ENCODE measurements around the gene GFPT1.

DNA sequence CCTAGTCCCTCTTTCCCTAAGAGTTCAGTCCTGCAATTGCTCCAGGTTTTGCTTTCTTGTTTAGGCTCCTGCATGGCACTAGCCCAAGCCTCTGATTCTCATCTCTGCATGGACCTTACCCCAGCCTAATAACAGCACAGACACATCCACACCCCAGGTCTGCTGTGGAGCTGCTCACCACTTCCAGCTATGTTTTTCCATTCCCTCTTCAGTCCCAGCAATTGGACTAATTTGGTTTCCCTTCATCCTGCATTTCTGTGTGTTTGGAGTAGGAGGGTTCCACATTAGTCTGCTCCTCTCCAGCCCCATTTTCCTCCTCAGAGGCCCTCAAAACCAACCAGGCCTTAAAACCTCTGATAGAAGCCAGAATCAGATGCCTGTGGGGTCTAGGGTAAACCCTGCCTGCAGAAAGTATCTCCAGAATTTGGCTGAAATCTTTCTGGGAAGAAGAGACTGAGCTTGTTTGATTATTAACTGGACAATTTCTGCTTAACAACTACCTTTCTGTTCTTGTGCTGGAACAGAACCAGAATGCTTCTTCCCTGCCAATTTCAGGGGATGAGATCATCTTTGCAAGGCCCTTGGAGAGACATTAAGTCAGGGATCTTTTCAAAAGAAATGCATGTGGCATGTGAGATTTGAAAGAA is 95.9 kb downstream of the GFPT1 start:
- TF ChIP-seq EP300 (IDR thresholded peaks at IDR 0.05): no peak
- TF ChIP-seq, protein P1, sequence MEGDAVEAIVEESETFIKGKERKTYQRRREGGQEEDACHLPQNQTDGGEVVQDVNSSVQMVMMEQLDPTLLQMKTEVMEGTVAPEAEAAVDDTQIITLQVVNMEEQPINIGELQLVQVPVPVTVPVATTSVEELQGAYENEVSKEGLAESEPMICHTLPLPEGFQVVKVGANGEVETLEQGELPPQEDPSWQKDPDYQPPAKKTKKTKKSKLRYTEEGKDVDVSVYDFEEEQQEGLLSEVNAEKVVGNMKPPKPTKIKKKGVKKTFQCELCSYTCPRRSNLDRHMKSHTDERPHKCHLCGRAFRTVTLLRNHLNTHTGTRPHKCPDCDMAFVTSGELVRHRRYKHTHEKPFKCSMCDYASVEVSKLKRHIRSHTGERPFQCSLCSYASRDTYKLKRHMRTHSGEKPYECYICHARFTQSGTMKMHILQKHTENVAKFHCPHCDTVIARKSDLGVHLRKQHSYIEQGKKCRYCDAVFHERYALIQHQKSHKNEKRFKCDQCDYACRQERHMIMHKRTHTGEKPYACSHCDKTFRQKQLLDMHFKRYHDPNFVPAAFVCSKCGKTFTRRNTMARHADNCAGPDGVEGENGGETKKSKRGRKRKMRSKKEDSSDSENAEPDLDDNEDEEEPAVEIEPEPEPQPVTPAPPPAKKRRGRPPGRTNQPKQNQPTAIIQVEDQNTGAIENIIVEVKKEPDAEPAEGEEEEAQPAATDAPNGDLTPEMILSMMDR (IDR thresholded peaks at IDR 0.05): no peak
- no peak for TF ChIP-seq POLR2A (IDR thresholded peaks at IDR 0.05)
